RWPE2 (cell line): Measurements from ENCODE around the gene LAMA1.
A peak's percentile ranks its signal among the peaks of the same experiment; 100 is the strongest.

Experiments used
- ATAC-seq: fragments of 200-7000 bp; cut with Tn5 transposase; 3 replicates; pipeline ENCODE4 v1.9.1; 2021; ENCODE audit warnings: low read depth
- DNase-seq: peaks from one replicate; pipeline ENCODE4 v3.0.0-alpha.2; 2020; ENCODE audit warnings: low spot score
- H3K27ac ChIP-seq: fragments of 450-650 bp; 2 replicates; pipeline ENCODE4 v1.5.1; 2017; ENCODE audit warnings: mild to moderate bottlenecking; ENCODE audit not compliant: poor library complexity, severe bottlenecking
- H3K27me3 ChIP-seq: fragments of 250-450 bp; sonication (Bioruptor Pico); 2 replicates; pipeline ENCODE4 v1.5.1; 2021; ENCODE audit warnings: mild to moderate bottlenecking, moderate library complexity; ENCODE audit not compliant: insufficient read depth, poor library complexity, severe bottlenecking
- H3K36me3 ChIP-seq: fragments of 250-450 bp; sonication (Bioruptor Pico); 2 replicates; pipeline ENCODE4 v1.5.1; 2020; ENCODE audit warnings: low read depth, mild to moderate bottlenecking, moderate library complexity
- H3K4me1 ChIP-seq: fragments of 250-450 bp; sonication (Bioruptor Pico); 2 replicates; pipeline ENCODE4 v1.5.1; 2021; ENCODE audit warnings: mild to moderate bottlenecking, moderate library complexity; ENCODE audit not compliant: insufficient read depth, poor library complexity, severe bottlenecking
- H3K4me3 ChIP-seq: fragments of 250-450 bp; sonication (Bioruptor Pico); 2 replicates; pipeline ENCODE4 v1.5.1; 2021; ENCODE audit warnings: mild to moderate bottlenecking, moderate library complexity; ENCODE audit not compliant: severe bottlenecking
- H3K9me3 ChIP-seq: fragments of 250-450 bp; sonication (Bioruptor Pico); 2 replicates; pipeline ENCODE4 v1.5.1; 2021; ENCODE audit warnings: mild to moderate bottlenecking, moderate library complexity; ENCODE audit not compliant: severe bottlenecking
- CTCF ChIP-seq: fragments of 450-650 bp; IDR thresholded peaks from one replicate; pipeline ENCODE4 v1.5.1; 2017; ENCODE audit warnings: mild to moderate bottlenecking, moderate library complexity; ENCODE audit not compliant: poor library complexity, severe bottlenecking

LAMA1 gene

GRCh38 chr18:7023581-7023980, 94.0 kb downstream of the LAMA1 start:
- no peaks in the 10 kb centered on the region for H3K27me3 ChIP-seq
- ATAC-seq (no peak), DNase-seq (no peak)
- no peaks in the 10 kb centered on the region for H3K36me3 ChIP-seq
- TF ChIP-seq CTCF: no peak
- H3K9me3 ChIP-seq: no peaks in the 10 kb centered on the region
- no peak overlapping the region for H3K27ac ChIP-seq
- H3K4me1 ChIP-seq: no peaks in the 10 kb centered on the region
- H3K4me3 ChIP-seq: no peak overlapping the region

DNA sequence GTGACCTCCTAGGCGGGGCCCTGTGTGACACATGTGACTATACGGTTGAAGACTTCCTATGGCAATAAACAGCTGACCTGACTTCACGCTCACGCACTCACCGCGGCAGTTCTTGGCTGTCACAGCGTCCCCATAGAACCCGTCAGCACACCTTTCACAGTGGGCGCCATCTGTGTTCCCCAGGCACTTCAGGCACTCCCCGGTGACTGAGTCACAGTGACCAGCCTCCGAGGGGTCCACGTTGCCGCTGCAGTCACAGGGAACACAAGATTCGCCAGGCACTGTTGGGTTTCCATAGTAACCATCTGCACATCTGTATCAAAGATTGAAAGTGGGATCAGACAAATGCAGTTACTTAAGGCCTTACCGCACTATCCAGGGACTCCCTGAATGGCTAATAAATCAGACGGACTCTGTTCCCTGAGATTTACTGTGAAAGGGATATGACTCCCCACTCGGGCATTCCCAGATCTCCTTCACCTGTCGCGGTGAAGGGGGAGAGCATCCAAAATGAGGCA, 94.5 kb downstream of the LAMA1 start:
- no peak for ATAC-seq
- Histone ChIP-seq H3K36me3 (no peaks in the 10 kb centered on the region), H3K27me3 (no peaks in the 10 kb centered on the region), H3K4me3 (no peak overlapping the region), H3K27ac (no peak overlapping the region), H3K4me1 (no peaks in the 10 kb centered on the region), H3K9me3 (no peaks in the 10 kb centered on the region)
- TF ChIP-seq CTCF: no peak
- DNase-seq: no peak

- ATAC-seq: peak; percentile 90
Observed at GRCh38 chr18:7021994-7022840, 95.4 kb downstream of the LAMA1 start.

GRCh38 chr18:7020995-7021777, 96.4 kb downstream of the LAMA1 start:
- Histone ChIP-seq H3K36me3 (no peaks in the 10 kb centered on the region), H3K9me3 (no peaks in the 10 kb centered on the region), H3K27me3 (no peaks in the 10 kb centered on the region), H3K4me1 (no peaks in the 10 kb centered on the region), H3K27ac (no peak overlapping the region), H3K4me3 (no peak overlapping the region)
- DNase-seq (no peak), ATAC-seq (no peak)
- no peak for TF ChIP-seq CTCF

More at GRCh38 chr18:7021994-7022840, 95.4 kb downstream of the LAMA1 start:
- no peaks in the 10 kb centered on the region for H3K36me3 ChIP-seq
- no peak for DNase-seq
- peak; percentile 88 for TF ChIP-seq CTCF
- H3K27ac ChIP-seq: no peak overlapping the region
- no peak overlapping the region for H3K4me3 ChIP-seq
- no peaks in the 10 kb centered on the region for H3K27me3 ChIP-seq
- H3K9me3 ChIP-seq: no peaks in the 10 kb centered on the region
- no peaks in the 10 kb centered on the region for H3K4me1 ChIP-seq
